ENCODE measurements around the gene SORCS1. TPM values are rescaled to one million over a fixed set of nuclear protein-coding genes. Genes with fewer than 3 reads are reported as not detected.

Gene SORCS1
- polyA plus RNA-seq, 1 experiment: 0.02 TPM

GRCh38 chr10:106635947-106636346 is 528.6 kb downstream of the SORCS1 start:
- ChIA-PET POLR2A (no interaction called here), CTCF (no interaction called here)
- no peak for TF ChIP-seq CTCF (IDR thresholded peaks at IDR 0.05; ENCODE audit: low read depth, low read length)
- Histone ChIP-seq H3K9me3 (ENCODE audit: control insufficient read depth, insufficient read depth, low read length) (no peaks in the 10 kb centered on the region), H3K4me3 (ENCODE audit: low read depth, low read length) (no peak overlapping the region), H3K27me3 (ENCODE audit: control insufficient read depth, insufficient read depth, low read length) (no peaks in the 10 kb centered on the region), H3K27ac (ENCODE audit: low read depth, low read length) (no peak overlapping the region)
- DNase-seq (ENCODE audit: low read depth, low spot score): no peak

- DNase-seq (ENCODE audit: low read depth, low spot score): no peak
- CTCF ChIA-PET: no interaction called here
- Histone ChIP-seq H3K9me3 (ENCODE audit: control insufficient read depth, insufficient read depth, low read length) (no peaks in the 10 kb centered on the region), H3K27me3 (ENCODE audit: control insufficient read depth, insufficient read depth, low read length) (no peaks in the 10 kb centered on the region), H3K27ac (ENCODE audit: low read depth, low read length) (no peak overlapping the region), H3K4me3 (ENCODE audit: low read depth, low read length) (no peak overlapping the region)
- TF ChIP-seq CTCF (IDR thresholded peaks at IDR 0.05; ENCODE audit: low read depth, low read length): no peak
- POLR2A ChIA-PET: no interaction called here
These were observed 533.3 kb downstream of the SORCS1 start for GRCh38 chr10:106631016-106631702.

- H3K27ac ChIP-seq (ENCODE audit: low read depth, low read length): no peak overlapping the region
- no peak for TF ChIP-seq CTCF (IDR thresholded peaks at IDR 0.05; ENCODE audit: low read depth, low read length)
- ChIA-PET CTCF (interaction anchor here (1.3 kb wide), 1 partner anchor 19 kb away, joined by 3 read pairs; no protein-coding TSS in a partner anchor), POLR2A (no interaction called here)
- DNase-seq (ENCODE audit: low read depth, low spot score): no peak
- no peaks in the 10 kb centered on the region; the same call in 1 of the 2 replicates for H3K9me3 ChIP-seq (ENCODE audit: control insufficient read depth, insufficient read depth, low read length)
- no peak overlapping the region for H3K4me3 ChIP-seq (ENCODE audit: low read depth, low read length)
- H3K27me3 ChIP-seq (ENCODE audit: control insufficient read depth, insufficient read depth, low read length): no peaks in the 10 kb centered on the region
These were observed 538.1 kb downstream of the SORCS1 start for GRCh38 chr10:106626371-106626770.

- Histone ChIP-seq H3K27me3 (ENCODE audit: control insufficient read depth, insufficient read depth, low read length) (no peaks in the 10 kb centered on the region), H3K9me3 (ENCODE audit: control insufficient read depth, insufficient read depth, low read length) (no peaks in the 10 kb centered on the region; the same call in 1 of the 2 replicates), H3K27ac (ENCODE audit: low read depth, low read length) (no peak overlapping the region), H3K4me3 (ENCODE audit: low read depth, low read length) (no peak overlapping the region)
- no peak for TF ChIP-seq CTCF (IDR thresholded peaks at IDR 0.05; ENCODE audit: low read depth, low read length)
- ChIA-PET CTCF (interaction anchor here (0.6 to 1.3 kb wide), 13 partner anchors 14 to 1664 kb away, joined by 3 to 8 read pairs (median 4); no protein-coding TSS in a partner anchor), POLR2A (no interaction called here)
- no peak for DNase-seq (ENCODE audit: low read depth, low spot score)
These were observed 538.8 kb downstream of the SORCS1 start for GRCh38 chr10:106625751-106626150.

GRCh38 chr10:106619346-106619745 is 545.2 kb downstream of the SORCS1 start:
- Histone ChIP-seq H3K4me3 (ENCODE audit: low read depth, low read length) (no peak overlapping the region), H3K27ac (ENCODE audit: low read depth, low read length) (no peak overlapping the region), H3K27me3 (ENCODE audit: control insufficient read depth, insufficient read depth, low read length) (no peaks in the 10 kb centered on the region), H3K9me3 (ENCODE audit: control insufficient read depth, insufficient read depth, low read length) (peaks cover 3% of the 10 kb centered on the region)
- no peak for DNase-seq (ENCODE audit: low read depth, low spot score)
- ChIA-PET POLR2A (no interaction called here), CTCF (no interaction called here)
- no peak for TF ChIP-seq CTCF (IDR thresholded peaks at IDR 0.05; ENCODE audit: low read depth, low read length)

All from AG04450 (cell line).